Measurements from ENCODE around the gene STXBP1.

DNA sequence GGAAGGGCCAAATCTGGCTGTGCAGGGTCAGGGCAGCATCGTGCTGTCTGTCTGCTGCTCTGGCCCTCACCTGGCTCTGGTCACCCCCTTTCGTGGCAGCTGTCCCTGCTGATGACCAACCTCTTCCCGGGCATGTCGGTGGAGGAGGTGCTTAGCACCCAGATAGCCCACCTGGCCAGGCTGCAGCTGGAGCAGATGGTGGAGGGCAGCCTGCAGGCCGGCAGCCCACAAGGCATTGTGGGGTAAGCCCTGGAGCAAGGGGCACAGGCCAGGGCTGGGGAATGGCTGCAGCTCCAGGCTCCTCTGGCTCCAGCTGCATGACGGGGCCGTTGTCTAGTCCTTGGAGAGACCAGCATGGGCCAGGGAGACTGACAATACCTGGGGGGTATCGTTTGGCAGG lies 114.8 kb downstream of the STXBP1 start:
- TF ChIP-seq FOXK1 (CRISPR knock-in tag; IDR thresholded peaks at IDR 0.05; ENCODE audit: borderline replicate concordance): no peak
- no peak for TF ChIP-seq RCOR1 (IDR thresholded peaks at IDR 0.05; ENCODE audit: borderline replicate concordance in 1 of 2, low read depth in 2 of 2, low read length in 2 of 2)
- TF ChIP-seq, protein P1, sequence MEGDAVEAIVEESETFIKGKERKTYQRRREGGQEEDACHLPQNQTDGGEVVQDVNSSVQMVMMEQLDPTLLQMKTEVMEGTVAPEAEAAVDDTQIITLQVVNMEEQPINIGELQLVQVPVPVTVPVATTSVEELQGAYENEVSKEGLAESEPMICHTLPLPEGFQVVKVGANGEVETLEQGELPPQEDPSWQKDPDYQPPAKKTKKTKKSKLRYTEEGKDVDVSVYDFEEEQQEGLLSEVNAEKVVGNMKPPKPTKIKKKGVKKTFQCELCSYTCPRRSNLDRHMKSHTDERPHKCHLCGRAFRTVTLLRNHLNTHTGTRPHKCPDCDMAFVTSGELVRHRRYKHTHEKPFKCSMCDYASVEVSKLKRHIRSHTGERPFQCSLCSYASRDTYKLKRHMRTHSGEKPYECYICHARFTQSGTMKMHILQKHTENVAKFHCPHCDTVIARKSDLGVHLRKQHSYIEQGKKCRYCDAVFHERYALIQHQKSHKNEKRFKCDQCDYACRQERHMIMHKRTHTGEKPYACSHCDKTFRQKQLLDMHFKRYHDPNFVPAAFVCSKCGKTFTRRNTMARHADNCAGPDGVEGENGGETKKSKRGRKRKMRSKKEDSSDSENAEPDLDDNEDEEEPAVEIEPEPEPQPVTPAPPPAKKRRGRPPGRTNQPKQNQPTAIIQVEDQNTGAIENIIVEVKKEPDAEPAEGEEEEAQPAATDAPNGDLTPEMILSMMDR (IDR thresholded peaks at IDR 0.05 in 2 of 3, conservative IDR thresholded peaks at IDR 0.05 in 1 of 3; ENCODE audit: insufficient read depth in 2 of 3, low read depth in 1 of 3, low read length in 3 of 3): no peak
- TF ChIP-seq SIX5 (IDR thresholded peaks at IDR 0.05; ENCODE audit: borderline replicate concordance in 1 of 2, insufficient read depth in 1 of 2, low read depth in 1 of 2, low read length in 2 of 2): no peak
- TF ChIP-seq, protein P2, sequence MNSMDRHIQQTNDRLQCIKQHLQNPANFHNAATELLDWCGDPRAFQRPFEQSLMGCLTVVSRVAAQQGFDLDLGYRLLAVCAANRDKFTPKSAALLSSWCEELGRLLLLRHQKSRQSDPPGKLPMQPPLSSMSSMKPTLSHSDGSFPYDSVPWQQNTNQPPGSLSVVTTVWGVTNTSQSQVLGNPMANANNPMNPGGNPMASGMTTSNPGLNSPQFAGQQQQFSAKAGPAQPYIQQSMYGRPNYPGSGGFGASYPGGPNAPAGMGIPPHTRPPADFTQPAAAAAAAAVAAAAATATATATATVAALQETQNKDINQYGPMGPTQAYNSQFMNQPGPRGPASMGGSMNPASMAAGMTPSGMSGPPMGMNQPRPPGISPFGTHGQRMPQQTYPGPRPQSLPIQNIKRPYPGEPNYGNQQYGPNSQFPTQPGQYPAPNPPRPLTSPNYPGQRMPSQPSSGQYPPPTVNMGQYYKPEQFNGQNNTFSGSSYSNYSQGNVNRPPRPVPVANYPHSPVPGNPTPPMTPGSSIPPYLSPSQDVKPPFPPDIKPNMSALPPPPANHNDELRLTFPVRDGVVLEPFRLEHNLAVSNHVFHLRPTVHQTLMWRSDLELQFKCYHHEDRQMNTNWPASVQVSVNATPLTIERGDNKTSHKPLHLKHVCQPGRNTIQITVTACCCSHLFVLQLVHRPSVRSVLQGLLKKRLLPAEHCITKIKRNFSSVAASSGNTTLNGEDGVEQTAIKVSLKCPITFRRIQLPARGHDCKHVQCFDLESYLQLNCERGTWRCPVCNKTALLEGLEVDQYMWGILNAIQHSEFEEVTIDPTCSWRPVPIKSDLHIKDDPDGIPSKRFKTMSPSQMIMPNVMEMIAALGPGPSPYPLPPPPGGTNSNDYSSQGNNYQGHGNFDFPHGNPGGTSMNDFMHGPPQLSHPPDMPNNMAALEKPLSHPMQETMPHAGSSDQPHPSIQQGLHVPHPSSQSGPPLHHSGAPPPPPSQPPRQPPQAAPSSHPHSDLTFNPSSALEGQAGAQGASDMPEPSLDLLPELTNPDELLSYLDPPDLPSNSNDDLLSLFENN (IDR thresholded peaks at IDR 0.05; ENCODE audit: low read depth in 2 of 2, low read length in 2 of 2): no peak

Data from K562 (cell line).